ENCODE measurements around the gene ZIC1. TPM values are rescaled to one million over a fixed set of nuclear protein-coding genes. Genes with fewer than 3 reads are reported as not detected.

The ZIC1 gene
- not detected for total RNA-seq
- 178 TPM for polyA plus RNA-seq (2013, experiment 1 of 2)
- polyA plus RNA-seq (2013, experiment 2 of 2) = 163 TPM
- long read RNA-seq, experiment 1 = 0 reads
- long read RNA-seq, experiment 2 = 0 reads
- long read RNA-seq, experiment 3 = 0 reads
- long read RNA-seq, experiment 4, partial matches to known transcripts = 0 of 3 reads
- long read RNA-seq, experiment 4, other reads (novel, unspliced or antisense) = 3 of 3 reads

- H3K4me3 Mint-ChIP-seq = peak within 1 kb of the TSS; percentile 48
- H3K36me3 ChIP-seq (ENCODE audit: control insufficient read depth, insufficient read depth, low read length) = no peaks in the 10 kb centered on the region
- no peak within 1 kb of the TSS for H3K9ac ChIP-seq (ENCODE audit: extremely low read depth, low read length, poor library complexity, severe bottlenecking)
- DNase-seq = peak; percentile 90
- H3K9me3 Mint-ChIP-seq = no peaks in the 10 kb centered on the region
- H3K27ac ChIP-seq (ENCODE audit: low read depth, low read length) = peak within 1 kb of the TSS; percentile 96
- peaks cover 98% of the 10 kb centered on the region for H3K27me3 Mint-ChIP-seq (ENCODE audit: insufficient read depth)
- no peak for TF ChIP-seq CTCF (conservative IDR thresholded peaks at IDR 0.05)
- H3K36me3 Mint-ChIP-seq (ENCODE audit: low read depth) = no peaks in the 10 kb centered on the region
- H3K4me1 Mint-ChIP-seq = peaks cover 35% of the 10 kb centered on the region
- no peaks in the 10 kb centered on the region for H3K9me3 ChIP-seq (ENCODE audit: control insufficient read depth, low read length)
- peaks cover 100% of the 10 kb centered on the region for H3K27me3 ChIP-seq (ENCODE audit: control insufficient read depth, insufficient read depth, low read length, poor library complexity, severe bottlenecking)
- peak within 1 kb of the TSS; percentile 72 for H3K4me3 ChIP-seq (ENCODE audit: low read length)
- no peaks in the 10 kb centered on the region for H3K4me1 ChIP-seq (ENCODE audit: control insufficient read depth, insufficient read depth, low read length)
- no peak within 1 kb of the TSS for H3K27ac Mint-ChIP-seq
- 0 to 1% methylated on average over 22 to 80 of the region's 80 CpGs for WGBS, 2 experiments (ENCODE audit: insufficient coverage in 1 of 2, insufficient read length in 1 of 2)
Observed at GRCh38 chr3:147409143-147410115, at the start of gene ZIC1. Gene ZIC1 (plus strand): TSS chr3:147409365. CDS start chr3:147410113, 748 bp downstream.

GRCh38 chr3:147360051-147360439 is 49.1 kb upstream of the ZIC1 start:
- no peak overlapping the region for H3K4me3 ChIP-seq (ENCODE audit: low read length)

More at GRCh38 chr3:147360051-147360439, 49.1 kb upstream of the ZIC1 start:
- Histone ChIP-seq H3K36me3 (ENCODE audit: control insufficient read depth, insufficient read depth, low read length) (no peaks in the 10 kb centered on the region), H3K27me3 (ENCODE audit: control insufficient read depth, insufficient read depth, low read length, poor library complexity, severe bottlenecking) (peaks cover 100% of the 10 kb centered on the region), H3K4me1 (ENCODE audit: control insufficient read depth, insufficient read depth, low read length) (peaks cover 2% of the 10 kb centered on the region), H3K9me3 (ENCODE audit: control insufficient read depth, low read length) (no peaks in the 10 kb centered on the region), H3K27ac (ENCODE audit: low read depth, low read length) (peak overlapping the region; percentile 92), H3K9ac (ENCODE audit: extremely low read depth, low read length, poor library complexity, severe bottlenecking) (no peak overlapping the region)
- H3K4me1 Mint-ChIP-seq = peaks cover 34% of the 10 kb centered on the region
- no peak overlapping the region for H3K27ac Mint-ChIP-seq
- 21 to 80% methylated on average over 1 to 5 of the region's 5 CpGs for WGBS, 2 experiments (ENCODE audit: insufficient coverage in 1 of 2, insufficient read length in 1 of 2)
- H3K27me3 Mint-ChIP-seq (ENCODE audit: insufficient read depth) = peaks cover 98% of the 10 kb centered on the region
- no peak overlapping the region for H3K4me3 Mint-ChIP-seq
- no peaks in the 10 kb centered on the region for H3K36me3 Mint-ChIP-seq (ENCODE audit: low read depth)
- no peaks in the 10 kb centered on the region for H3K9me3 Mint-ChIP-seq
- DNase-seq = no peak
- no peak for TF ChIP-seq CTCF (conservative IDR thresholded peaks at IDR 0.05)

Data from endodermal cell (in vitro differentiated cells).